ENCODE results near the gene CCL25. TPM values are rescaled to one million over a fixed set of nuclear protein-coding genes. Genes with fewer than 3 reads are reported as not detected.

The CCL25 gene
- total and polyA plus RNA-seq, 9 of the 15 experiments (the other 6 are each of a cell fraction or from before 2014, with no cell fraction given) = 0.15 TPM; not detected in 8

- TF ChIP-seq CEBPG (CRISPR knock-in tag; IDR thresholded peaks at IDR 0.05) (no peak), CEBPG (tag; conservative IDR thresholded peaks at IDR 0.05 in 1 of 2, IDR thresholded peaks at IDR 0.05 in 1 of 2) (no peak), TRIM24 (IDR thresholded peaks at IDR 0.05) (0 out of 4 replicates have a peak, but pooled peaks of 1 of the 2 experiments have one; percentile 48), ZNF445 (CRISPR knock-in tag; IDR thresholded peaks at IDR 0.05; ENCODE audit: low read depth) (no peak), CHCHD3 (CRISPR knock-in tag; IDR thresholded peaks at IDR 0.05) (no peak), PHTF2 (CRISPR knock-in tag; IDR thresholded peaks at IDR 0.05) (no peak), NR2C2 (CRISPR knock-in tag; IDR thresholded peaks at IDR 0.05) (no peak), NR2C2 (tag; IDR thresholded peaks at IDR 0.05) (no peak), ARNT (IDR thresholded peaks at IDR 0.05) (no peak), ZNF280B (CRISPR knock-in tag; IDR thresholded peaks at IDR 0.05) (no peak), CBX3 (IDR thresholded peaks at IDR 0.05; ENCODE audit: borderline replicate concordance in 1 of 2, low read length in 2 of 2) (peak in 1 of 2 experiments; percentile 98; a peak in 2 of 3 replicates), ZNF124 (CRISPR knock-in tag; IDR thresholded peaks at IDR 0.05) (no peak), RAD21 (CRISPR knock-in tag; conservative IDR thresholded peaks at IDR 0.05 in 1 of 2, IDR thresholded peaks at IDR 0.05 in 1 of 2) (peak; percentile 80 to 90), ZNF707 (CRISPR knock-in tag; conservative IDR thresholded peaks at IDR 0.05) (no peak), ZNF263 (CRISPR knock-in tag; IDR thresholded peaks at IDR 0.05; ENCODE audit: borderline replicate concordance) (no peak; the same call in 1 of the 2 replicates), STAT5A (IDR thresholded peaks at IDR 0.05; ENCODE audit: borderline replicate concordance, low read length) (no peak), CHD4 (IDR thresholded peaks at IDR 0.05; ENCODE audit: insufficient read depth, insufficient replicate concordance, low read depth, low read length, poor library complexity, severe bottlenecking) (peak; percentile 46), ZNF518B (CRISPR knock-in tag; IDR thresholded peaks at IDR 0.05) (no peak), SMAD1 (IDR thresholded peaks at IDR 0.05; ENCODE audit: low read depth, low read length, partially characterized antibody) (no peak), TRIM28 (IDR thresholded peaks at IDR 0.05) (peak; percentile 92)
- TF ChIP-seq, protein P1, sequence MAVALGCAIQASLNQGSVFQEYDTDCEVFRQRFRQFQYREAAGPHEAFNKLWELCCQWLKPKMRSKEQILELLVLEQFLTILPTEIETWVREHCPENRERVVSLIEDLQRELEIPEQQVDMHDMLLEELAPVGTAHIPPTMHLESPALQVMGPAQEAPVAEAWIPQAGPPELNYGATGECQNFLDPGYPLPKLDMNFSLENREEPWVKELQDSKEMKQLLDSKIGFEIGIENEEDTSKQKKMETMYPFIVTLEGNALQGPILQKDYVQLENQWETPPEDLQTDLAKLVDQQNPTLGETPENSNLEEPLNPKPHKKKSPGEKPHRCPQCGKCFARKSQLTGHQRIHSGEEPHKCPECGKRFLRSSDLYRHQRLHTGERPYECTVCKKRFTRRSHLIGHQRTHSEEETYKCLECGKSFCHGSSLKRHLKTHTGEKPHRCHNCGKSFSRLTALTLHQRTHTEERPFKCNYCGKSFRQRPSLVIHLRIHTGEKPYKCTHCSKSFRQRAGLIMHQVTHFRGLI (CRISPR knock-in tag; IDR thresholded peaks at IDR 0.05) = no peak
These were observed 16.8 kb downstream of the CCL25 start (continued) for GRCh38 chr19:8069096-8069973.
